HTERT RPE-1 (cell line): Measurements from ENCODE around the gene TCEANC.
"Not testable (repeated sequence)": the region's sequence is repeated elsewhere in the genome, so short reads cannot be mapped to it uniquely, and the experiment has no call there.

ENCODE experiments used
- in situ Hi-C: fragments of 300-500 bp; cut with MboI; formaldehyde crosslinking; loops from 4 replicates; pipeline ENCODE4 v1.14.3; 2020; ENCODE audit warnings: low sequenced_read_pairs

The TCEANC gene

GRCh38 chrX:13654116-13654515, 1.2 kb downstream of the TCEANC start:
- in situ Hi-C loops: no loop called here

DNA sequence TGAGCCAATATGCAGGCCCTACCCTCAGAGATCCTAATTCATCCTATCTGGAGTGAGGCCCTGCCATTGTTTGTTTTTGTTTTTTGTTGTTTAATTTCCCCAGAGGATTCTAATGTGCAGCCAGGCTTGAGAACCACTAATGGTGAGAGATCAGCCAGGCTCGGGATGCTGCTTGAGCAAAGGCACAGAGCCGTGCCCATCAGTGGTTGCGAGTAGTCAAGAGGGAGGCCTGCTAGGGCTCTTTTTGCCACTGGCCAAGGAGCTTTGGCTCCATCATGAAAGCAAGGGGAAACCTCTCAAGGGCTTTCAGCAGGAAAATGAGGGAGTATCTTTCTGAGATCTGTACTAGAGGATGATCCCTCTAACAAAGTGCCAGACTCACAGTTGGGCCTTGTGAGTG, 2.7 kb downstream of the TCEANC start:
- in situ Hi-C loops: no loop called here

GRCh38 chrX:13658602-13659001, 5.7 kb downstream of the TCEANC start:
- in situ Hi-C loops: no loop called here

DNA sequence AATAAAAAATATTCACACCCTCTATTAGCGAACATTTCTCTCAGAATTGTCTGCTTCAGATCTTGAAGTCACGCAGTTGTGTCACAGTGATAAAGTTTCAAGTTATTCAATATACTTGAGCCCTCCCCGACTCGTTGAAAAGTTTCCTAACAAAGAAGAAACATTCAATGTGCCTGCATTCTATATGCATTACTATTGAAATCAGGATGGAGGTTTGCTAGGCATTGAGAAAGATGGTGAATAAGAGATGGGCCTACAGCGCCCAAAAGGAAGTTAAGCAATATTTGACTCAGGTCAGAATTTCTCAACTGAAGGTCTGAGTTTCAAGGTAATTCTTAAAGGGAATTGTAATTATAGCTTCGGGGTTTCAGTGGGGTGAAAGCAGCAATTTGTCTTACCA, 6.1 kb downstream of the TCEANC start:
- in situ Hi-C loops: no loop called here

DNA sequence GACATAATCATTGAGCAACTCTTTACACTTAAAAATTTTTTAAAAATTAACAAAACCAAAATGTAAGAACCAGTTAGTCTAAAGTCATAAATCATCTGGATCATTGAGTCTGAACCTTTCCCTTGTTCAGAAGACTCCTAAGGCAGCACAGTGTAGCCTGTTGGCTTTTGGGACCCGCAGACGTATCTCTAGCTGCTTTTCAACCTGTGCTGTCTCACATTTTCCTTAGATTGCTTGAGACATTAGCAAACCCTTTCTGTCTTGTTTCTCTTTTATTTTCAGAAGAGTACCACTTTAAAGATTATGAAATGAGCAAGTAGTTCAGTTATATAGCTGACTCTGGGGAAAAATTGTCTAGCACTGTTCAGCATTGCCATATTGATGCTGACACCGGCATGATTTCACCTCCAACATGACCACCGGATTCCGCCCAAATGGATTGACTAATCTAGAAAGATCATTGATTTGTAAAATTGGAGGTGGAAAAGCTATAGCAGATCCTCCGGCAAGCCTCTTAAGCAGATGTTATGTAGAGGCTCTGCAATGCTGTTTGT, 8.9 kb downstream of the TCEANC start:
- in situ Hi-C loops: no loop called here

DNA sequence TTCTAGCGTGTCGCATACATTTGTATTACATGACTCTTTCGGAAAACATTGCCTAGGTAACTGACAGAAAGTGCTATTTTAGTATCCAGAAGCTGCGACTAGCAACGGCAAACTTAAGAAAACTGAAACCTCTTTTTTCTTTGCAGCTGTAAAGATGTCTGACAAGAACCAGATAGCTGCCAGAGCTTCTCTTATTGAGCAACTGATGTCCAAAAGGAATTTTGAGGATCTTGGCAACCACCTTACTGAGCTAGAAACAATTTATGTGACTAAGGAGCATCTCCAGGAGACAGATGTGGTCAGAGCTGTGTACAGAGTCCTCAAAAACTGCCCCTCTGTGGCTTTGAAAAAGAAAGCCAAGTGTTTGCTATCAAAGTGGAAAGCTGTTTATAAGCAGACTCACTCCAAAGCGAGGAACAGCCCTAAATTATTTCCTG, 9.4 kb downstream of the TCEANC start:
- in situ Hi-C loops: no loop called here

DNA sequence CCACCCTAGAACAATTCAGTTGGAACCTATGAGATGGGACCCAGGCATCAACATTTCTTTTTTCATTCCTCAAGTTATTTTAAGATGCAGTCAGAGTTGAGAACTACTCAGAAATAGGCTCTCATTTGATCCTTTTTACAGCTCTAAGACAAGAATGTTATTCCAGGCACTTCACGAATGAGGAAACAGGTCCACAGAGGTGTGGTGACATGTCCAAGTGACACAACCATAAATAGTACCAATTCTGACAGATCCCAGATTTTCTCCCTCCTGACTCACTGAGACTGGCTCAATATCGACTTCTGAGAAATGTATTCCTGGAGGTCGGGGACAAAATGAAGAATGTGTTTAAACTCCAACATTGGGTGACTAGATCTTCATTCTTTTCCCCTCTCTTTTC, 11.1 kb downstream of the TCEANC start:
- in situ Hi-C loops: no loop called here

DNA sequence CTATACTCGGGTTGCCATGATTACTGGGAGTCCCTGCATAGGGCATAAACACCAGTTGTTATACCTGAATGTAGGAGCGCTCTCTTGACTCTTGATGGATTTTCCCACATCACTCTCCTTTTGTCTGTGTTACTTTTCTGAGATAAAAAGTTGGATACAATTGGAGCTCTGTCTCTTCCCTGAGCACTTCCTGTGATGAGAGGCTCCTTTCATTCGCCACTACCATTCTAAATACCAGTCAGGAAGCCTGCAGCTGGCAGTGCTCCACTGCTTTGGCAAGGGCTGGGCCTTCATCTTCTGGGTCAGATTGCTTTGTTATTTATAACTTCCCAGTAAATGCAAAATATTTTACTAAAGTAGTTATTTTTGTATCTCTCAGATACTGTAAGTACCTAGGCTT, 13.9 kb downstream of the TCEANC start:
- in situ Hi-C loops: no loop called here

GRCh38 chrX:13667919-13668318, 15.0 kb downstream of the TCEANC start:
- in situ Hi-C loops: no loop called here

- in situ Hi-C loops: no loop called here
These were observed 16.4 kb downstream of the TCEANC start for GRCh38 chrX:13669246-13669737.

DNA sequence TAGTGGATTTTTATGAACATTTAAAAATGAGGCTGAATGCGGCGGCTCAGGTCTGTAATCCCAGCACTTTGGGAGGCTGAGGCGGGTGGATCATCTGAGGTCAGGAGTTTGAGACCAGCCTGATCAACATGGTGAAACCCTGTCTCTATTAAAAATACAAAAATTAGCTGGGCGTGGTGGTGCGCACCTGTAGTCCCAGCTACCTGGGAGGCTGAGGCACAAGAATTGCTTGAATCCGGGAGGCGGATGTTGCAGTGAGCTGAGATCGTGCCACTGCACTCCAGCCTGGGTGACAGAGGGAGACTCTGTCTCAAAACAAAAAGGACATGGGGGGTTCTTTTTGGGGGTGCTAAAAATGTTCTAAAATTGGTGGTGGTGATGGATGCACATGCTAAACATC, 16.8 kb downstream of the TCEANC start:
- in situ Hi-C loops: not testable (repeated sequence)

DNA sequence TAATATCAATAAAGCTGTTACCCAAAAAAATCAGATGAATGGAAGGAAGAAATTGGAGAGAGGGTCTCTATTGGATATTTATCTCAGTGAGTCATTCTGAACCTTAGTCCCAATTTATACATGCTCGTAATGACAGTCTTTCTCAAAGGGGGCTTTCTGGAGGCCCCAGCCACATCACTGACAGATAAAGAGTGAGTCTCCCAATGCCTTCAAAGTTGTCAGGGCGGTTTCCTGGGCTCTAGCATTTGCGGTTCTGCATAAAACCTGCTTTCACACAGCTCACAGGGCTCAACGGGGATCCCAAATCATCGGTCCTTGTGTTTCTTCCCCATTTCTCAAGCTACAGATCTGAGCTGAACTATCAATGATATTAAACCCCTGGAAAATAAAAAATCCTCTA, 17.3 kb downstream of the TCEANC start:
- in situ Hi-C loops: no loop called here

GRCh38 chrX:13673016-13673415, 20.1 kb downstream of the TCEANC start:
- in situ Hi-C loops: no loop called here

GRCh38 chrX:13676885-13677284, 23.9 kb downstream of the TCEANC start:
- in situ Hi-C loops: no loop called here

DNA sequence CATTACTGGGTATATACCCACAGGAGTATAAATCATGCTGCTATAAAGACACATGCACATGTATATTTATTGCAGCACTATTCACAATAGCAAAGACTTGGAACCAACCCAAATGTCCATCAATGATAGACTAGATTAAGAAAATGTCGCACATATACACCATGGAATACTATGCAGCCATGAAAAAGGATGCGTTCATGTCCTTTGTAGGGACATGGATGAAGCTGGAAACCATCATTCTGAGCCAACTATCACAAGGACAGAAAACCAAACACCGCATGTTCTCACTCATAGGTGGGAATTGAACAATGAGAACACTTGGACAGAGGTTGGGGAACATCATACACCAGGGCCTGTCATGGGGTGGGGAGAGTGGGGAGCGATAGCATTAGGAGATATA, 26.8 kb downstream of the TCEANC start:
- in situ Hi-C loops: not testable (repeated sequence)

DNA sequence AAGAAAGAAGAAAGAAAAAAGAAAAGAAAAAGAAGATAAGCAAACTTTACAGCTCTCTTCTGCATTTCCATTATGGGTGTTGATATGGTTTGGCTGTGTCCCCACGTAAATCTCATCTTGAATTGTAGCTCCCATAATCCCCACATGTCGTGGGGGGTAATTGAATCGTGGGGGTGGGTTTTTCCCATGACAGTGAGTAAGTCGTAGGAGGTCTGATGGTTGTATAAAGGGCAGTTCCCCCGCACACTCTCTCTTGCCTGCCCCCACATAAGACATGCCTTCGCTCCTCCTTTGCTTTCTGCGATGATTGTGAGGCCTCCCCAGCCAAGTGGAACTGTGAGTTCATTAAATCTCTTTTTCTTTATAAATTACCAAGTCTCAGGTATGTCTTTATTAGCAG, 28.7 kb downstream of the TCEANC start:
- in situ Hi-C loops: no loop called here

- in situ Hi-C loops: no loop called here
These were observed 31.4 kb downstream of the TCEANC start for GRCh38 chrX:13684361-13684760.

DNA sequence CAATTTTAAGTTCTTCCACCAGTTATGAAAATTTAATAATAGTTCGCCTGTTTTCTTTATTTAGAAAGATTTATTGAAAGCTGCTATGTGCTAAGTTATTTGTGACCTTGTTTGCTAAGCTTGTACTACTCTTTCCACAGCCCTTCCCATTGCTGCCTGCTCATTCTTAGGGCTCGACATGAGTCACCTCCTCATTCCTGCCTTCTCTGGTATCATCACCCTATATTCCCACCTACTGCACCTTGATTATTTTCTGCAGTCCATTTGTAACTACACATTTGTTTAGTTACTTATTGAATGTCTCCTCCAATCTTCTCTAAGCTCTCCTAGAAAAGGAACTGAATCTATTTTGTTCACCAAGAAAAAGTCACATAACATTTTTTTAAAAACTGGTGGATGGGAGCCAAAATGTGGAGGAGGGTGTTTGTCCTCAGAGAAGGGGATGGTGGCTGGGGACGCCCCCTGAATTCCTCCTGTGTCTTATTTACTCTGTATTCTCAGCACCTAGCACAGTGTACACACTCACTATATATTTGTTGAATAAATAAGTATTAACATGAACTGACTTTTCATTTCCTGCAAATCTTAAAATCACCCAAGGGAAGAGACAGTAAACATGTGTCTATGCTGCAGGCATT, 32.3 kb downstream of the TCEANC start:
- in situ Hi-C loops: no loop called here

DNA sequence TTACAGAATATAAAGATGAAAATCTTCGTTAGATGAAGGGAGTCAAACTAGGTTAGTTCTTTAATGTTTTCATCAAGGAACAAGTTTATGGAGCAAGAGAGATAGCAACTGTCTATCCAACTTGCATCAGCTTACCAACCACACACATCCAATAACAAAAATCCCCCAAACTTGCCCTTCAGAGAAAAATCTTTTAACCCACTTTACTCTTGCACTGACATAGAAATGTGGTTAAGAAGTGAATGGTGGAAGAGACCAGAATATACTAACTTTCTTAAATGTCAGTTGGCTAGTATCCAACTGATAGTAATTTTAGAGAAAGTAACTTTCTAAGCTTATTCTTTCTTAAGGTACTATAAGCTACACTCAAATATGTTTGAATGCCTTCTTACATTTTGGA, 34.3 kb downstream of the TCEANC start:
- in situ Hi-C loops: no loop called here

DNA sequence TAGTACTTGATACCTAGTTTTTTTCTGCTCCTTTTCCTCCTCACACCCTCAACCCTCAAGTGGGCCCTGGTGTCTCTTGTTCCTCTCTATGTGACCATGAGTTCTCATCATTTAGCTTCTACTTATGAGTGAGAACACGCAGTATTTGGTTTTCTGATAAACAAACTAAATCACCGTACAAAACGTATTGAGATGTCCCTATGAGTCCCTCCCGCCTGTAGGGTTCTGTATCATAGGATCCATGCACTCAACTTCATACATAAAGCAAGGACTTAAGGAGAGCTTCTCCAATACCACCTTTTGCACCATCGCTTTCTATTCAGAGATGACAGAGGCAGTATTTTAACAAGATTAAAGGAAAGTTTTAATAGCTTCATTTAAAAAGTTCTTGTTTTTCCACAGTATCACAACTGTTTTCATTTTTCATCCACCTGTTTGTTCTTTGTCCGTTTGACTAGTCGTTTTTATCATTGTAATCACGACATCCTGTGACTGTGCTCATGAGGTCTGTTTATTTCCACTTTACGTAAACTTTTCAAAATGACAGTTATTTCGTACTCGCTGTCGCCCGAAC, 35.5 kb downstream of the TCEANC start:
- in situ Hi-C loops: no loop called here

DNA sequence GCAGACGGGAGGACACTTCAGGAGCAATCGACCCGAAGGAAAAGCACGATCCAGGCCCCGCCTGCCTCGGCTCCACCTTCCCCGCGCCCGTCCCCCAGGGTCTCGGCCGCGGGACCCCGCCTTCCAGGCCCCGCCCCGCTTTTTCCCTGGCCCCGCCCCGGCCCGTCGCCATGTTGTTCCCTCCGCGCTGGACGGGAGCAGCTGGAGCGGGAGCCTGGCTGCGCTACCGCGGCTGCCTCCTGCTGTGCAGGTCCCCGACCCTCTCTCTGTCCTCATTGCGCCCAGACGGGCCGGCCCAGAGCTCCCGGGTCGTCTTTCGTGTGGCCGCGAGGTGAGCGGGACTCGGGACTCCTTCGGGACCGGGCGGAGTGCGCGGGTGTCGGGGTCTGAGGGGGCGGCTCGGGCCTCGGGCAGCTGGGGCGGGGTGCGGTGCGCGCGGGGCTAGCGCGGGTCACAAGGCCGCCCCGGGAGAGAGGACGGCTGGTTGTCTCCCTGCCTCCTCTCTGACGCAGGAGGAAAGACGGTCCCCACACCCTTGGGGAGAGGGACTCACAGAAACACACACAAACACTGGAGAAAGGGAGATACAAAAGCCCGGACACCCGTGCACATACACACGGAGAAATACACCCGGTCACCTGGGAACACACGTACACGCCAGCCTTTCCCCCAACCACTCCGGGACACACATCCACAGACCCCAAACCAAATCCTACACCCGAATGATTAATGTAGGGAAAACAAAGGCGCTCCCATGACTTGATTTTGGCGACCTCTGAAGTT, 36.2 kb downstream of the TCEANC start, which contains the start of gene RAB9A:
RAB9A (plus strand) TSS at position 171 of the 783 bp plus-strand sequence. CDS start 19,619 bp downstream, outside the sequence.
- in situ Hi-C loops: no loop called here
